Rectal smooth muscle tissue (tissue), 1 donor: Measurements from ENCODE around the gene SPATA25.
A peak's percentile ranks its signal among the peaks of the same experiment; 100 is the strongest.

Experiments used
- H3K27ac ChIP-seq: one replicate; pipeline ENCODE4 v1.7.0; 2013; ENCODE audit warnings: low read depth, low read length, inconsistent platforms
- H3K27me3 ChIP-seq: one replicate; pipeline ENCODE4 v1.7.0; 2013; ENCODE audit warnings: low read length; ENCODE audit not compliant: control insufficient read depth, insufficient read depth
- H3K36me3 ChIP-seq: one replicate; pipeline ENCODE4 v1.7.0; 2013; ENCODE audit warnings: low read length; ENCODE audit not compliant: control insufficient read depth, insufficient read depth
- H3K4me1 ChIP-seq: one replicate; pipeline ENCODE4 v1.7.0; 2013; ENCODE audit warnings: low read length; ENCODE audit not compliant: control insufficient read depth, insufficient read depth
- H3K4me3 ChIP-seq: one replicate; pipeline ENCODE4 v1.7.0; 2013; ENCODE audit warnings: low read length
- H3K9ac ChIP-seq: one replicate; pipeline ENCODE4 v1.7.0; 2013; ENCODE audit warnings: low read length

Gene SPATA25

GRCh38 chr20:45897289-45897688 lies 9.9 kb upstream of the SPATA25 start:
- H3K4me1 ChIP-seq = no peaks in the 10 kb centered on the region
- H3K9ac ChIP-seq = no peak overlapping the region
- no peak overlapping the region for H3K27ac ChIP-seq
- peaks cover 18% of the 10 kb centered on the region for H3K36me3 ChIP-seq
- H3K4me3 ChIP-seq = no peak overlapping the region
- H3K27me3 ChIP-seq = no peaks in the 10 kb centered on the region

GRCh38 chr20:45896641-45897161 lies 9.3 kb upstream of the SPATA25 start:
- no peaks in the 10 kb centered on the region for H3K4me1 ChIP-seq

GRCh38 chr20:45894797-45895196 lies 7.4 kb upstream of the SPATA25 start:
- H3K27ac ChIP-seq = no peak overlapping the region
- H3K4me1 ChIP-seq = no peaks in the 10 kb centered on the region
- H3K9ac ChIP-seq = no peak overlapping the region
- H3K36me3 ChIP-seq = peaks cover 13% of the 10 kb centered on the region
- no peaks in the 10 kb centered on the region for H3K27me3 ChIP-seq
- H3K4me3 ChIP-seq = no peak overlapping the region

More at GRCh38 chr20:45896641-45897161, 9.3 kb upstream of the SPATA25 start:
- H3K27ac ChIP-seq = no peak overlapping the region
- H3K27me3 ChIP-seq = no peaks in the 10 kb centered on the region
- H3K36me3 ChIP-seq = peaks cover 13% of the 10 kb centered on the region
- H3K4me3 ChIP-seq = no peak overlapping the region
- H3K9ac ChIP-seq = no peak overlapping the region

- no peak overlapping the region for H3K27ac ChIP-seq
Measured at GRCh38 chr20:45893831-45894230, 6.4 kb upstream of the SPATA25 start.

DNA sequence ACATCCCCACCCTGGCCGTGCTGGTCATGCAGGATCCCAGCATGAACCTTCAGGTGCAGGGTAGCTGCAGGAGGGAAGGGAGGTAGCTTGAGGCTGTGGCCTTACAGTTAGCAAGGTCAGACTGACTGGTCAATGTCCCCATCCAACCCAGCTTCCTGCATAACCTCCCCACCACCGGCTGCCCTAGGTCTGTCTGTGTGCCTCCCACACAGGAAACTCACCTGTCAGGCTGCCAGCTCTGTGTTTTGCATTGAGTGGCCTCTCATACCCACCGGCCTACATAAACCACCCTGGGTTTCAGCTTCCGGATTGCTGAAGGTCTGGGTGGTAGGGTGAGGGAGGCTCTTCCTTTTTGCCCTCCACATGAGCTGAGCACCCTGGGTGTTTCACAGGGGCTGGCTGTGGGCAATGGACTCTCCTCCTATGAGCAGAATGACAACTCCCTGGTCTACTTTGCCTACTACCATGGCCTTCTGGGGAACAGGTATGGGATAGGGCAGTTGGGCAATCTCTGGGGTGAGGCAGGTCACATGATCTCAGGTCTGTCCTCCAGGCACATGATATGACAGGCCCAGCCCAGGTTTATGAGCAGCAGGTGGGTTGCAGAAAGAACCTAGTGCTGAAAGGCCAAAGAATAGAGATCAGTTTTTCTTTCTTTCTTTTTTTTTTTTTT lies 5.5 kb upstream of the SPATA25 start:
- Histone ChIP-seq H3K4me1 (no peaks in the 10 kb centered on the region), H3K9ac (no peak overlapping the region), H3K36me3 (peaks cover 13% of the 10 kb centered on the region), H3K4me3 (peak overlapping the region; percentile 5), H3K27ac (no peak overlapping the region), H3K27me3 (no peaks in the 10 kb centered on the region)

More at GRCh38 chr20:45893831-45894230, 6.4 kb upstream of the SPATA25 start:
- Histone ChIP-seq H3K36me3 (peaks cover 13% of the 10 kb centered on the region), H3K9ac (no peak overlapping the region), H3K4me1 (no peaks in the 10 kb centered on the region), H3K4me3 (no peak overlapping the region), H3K27me3 (no peaks in the 10 kb centered on the region)

DNA sequence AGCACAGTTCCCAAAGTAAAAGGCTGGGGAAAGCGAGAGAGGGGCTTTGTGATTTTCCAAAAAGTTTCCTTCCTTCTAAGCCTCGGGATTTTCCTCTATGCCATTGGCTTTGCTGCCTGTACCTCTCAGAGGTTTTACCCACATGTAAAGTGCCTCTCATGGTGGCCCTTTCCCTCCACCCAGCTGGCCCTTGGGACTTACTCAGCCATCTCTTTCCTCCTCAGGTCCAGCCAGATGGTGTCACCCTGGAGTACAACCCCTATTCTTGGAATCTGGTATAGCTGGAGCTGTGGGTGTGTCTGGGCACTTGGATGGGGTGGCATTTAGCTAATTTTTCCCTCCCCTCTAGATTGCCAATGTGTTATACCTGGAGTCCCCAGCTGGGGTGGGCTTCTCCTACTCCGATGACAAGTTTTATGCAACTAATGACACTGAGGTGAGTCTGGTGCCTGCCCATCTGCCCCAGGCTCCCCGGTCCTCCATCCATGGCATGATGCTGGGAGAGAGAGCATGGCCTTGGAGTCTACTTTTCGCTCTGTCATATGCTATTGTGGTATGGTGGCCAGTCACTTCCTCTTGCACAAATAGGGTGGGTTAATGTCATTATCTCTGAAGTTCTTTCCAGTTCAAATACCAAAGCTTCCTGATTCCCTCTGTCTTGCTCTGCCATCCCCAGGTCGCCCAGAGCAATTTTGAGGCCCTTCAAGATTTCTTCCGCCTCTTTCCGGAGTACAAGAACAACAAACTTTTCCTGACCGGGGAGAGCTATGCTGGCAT lies 4.8 kb upstream of the SPATA25 start:
- H3K27me3 ChIP-seq = no peaks in the 10 kb centered on the region
- peak overlapping the region; percentile 78 for H3K4me3 ChIP-seq
- H3K9ac ChIP-seq = no peak overlapping the region
- peaks cover 10% of the 10 kb centered on the region for H3K36me3 ChIP-seq
- H3K27ac ChIP-seq = no peak overlapping the region
- no peaks in the 10 kb centered on the region for H3K4me1 ChIP-seq

DNA sequence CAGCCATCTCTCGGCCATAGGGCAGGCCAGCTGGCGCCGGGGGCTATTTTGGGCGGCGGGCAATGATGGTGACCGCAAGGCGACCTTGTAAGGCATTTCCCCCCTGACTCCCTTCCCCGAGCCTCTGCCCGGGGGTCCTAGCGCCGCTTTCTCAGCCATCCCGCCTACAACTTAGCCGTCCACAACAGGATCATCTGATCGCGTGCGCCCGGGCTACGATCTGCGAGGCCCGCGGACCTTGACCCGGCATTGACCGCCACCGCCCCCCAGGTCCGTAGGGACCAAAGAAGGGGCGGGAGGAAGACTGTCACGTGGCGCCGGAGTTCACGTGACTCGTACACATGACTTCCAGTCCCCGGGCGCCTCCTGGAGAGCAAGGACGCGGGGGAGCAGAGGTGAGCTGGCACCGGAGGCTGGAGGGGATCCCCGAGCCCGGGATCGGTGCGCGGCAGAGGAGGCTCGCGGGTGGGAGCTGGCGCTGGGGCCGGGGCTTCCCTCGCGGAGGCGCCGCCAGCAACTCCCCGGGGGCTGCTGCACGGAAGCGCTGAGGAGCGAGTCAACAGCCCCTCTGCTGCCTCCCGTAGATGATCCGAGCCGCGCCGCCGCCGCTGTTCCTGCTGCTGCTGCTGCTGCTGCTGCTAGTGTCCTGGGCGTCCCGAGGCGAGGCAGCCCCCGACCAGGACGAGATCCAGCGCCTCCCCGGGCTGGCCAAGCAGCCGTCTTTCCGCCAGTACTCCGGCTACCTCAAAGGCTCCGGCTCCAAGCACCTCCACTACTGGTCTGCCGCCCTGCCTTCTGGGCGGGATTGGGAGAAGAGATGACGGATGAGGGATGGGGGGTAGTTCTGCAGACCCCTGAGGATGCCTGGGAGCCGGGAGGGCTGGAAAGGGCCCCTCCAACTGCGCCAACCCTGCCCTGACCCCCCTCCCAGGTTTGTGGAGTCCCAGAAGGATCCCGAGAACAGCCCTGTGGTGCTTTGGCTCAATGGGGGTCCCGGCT lies 3.9 kb upstream of the SPATA25 start, which contains the start of the genes CTSA and NEURL2:
Gene CTSA, plus strand, starts transcription at position 351 of the 999 bp plus-strand sequence. Its CDS starts 234 bp downstream, at position 585.
Gene NEURL2, minus strand, starts transcription at position 224 of the 999 bp plus-strand sequence. Its CDS starts 217 bp downstream, at position 7.
- Histone ChIP-seq H3K9ac (peak within 1 kb of the TSS; percentile 51), H3K36me3 (peaks cover 12% of the 10 kb centered on the region), H3K4me1 (no peaks in the 10 kb centered on the region), H3K4me3 (peak within 1 kb of the TSS; percentile 78), H3K27ac (peak within 1 kb of the TSS; percentile 90), H3K27me3 (no peaks in the 10 kb centered on the region)

DNA sequence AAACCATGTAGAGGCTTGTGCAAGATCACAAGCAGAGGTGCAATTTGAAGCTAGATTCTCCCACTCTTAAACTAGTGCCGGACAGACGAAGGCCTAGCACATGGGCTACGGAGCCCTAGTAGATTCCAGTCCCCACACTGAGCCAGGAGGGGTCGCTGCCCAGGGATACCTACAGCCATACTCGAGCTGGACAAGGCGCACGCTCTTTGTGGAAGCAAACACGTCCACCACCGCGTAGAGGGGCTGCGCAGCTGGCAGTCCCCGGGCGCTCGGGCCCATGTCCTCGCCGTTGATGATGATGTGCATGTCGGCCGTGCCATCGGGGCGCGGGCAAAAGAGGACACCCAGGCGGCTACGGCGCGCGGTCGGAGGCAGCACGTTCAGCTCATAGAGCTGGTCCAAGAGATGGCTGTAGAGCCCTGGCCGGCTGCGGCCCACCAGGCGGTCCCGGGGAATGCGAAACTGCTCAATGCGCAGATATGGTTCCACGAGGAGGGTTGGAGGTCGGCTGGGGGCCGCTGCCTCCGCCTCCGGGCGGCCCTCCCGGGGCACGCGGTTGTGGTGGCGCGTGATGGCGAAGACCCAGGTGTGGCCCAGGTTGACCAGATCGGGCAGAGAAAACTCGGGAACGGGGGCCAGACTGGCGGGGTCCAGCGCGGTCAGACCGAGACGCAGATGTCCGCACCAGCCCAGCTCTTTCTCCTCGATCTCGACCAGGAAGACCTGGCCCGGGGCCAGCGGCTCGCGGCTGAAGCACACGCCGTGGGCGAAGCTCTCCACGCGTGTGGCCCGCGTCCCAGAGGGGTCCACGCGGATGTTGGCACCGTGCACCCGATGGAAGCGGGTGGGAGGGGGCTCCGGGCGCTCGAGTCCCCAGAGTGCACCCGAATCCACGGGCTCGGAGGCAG lies 2.9 kb upstream of the SPATA25 start:
- H3K4me3 ChIP-seq = peak overlapping the region; percentile 78
- peaks cover 12% of the 10 kb centered on the region for H3K36me3 ChIP-seq
- H3K9ac ChIP-seq = peak overlapping the region; percentile 51
- no peaks in the 10 kb centered on the region for H3K4me1 ChIP-seq
- H3K27ac ChIP-seq = peak overlapping the region; percentile 90
- H3K27me3 ChIP-seq = no peaks in the 10 kb centered on the region

DNA sequence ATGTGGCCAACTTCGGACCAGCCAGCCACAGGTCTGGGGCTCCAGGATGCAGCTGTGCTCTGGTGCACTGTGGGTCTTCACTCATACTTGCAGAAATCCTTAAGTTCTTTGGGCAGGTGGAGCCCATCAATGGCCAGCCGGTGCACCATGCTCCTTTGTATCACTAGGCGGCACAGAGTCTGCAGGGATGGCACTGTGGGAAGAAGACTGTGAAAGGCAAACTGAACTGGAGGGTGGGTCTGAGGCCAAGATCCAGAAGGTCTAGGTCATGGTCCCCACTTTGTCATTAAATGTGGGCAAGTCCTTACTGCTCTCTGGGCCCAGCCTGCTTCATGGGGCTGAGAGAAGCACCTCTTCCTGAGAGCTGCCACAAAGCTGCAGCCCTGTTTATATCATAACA lies 1.3 kb upstream of the SPATA25 start:
- no peak overlapping the region for H3K9ac ChIP-seq
- H3K4me1 ChIP-seq = no peaks in the 10 kb centered on the region
- H3K27ac ChIP-seq = no peak overlapping the region
- peaks cover 10% of the 10 kb centered on the region for H3K36me3 ChIP-seq
- H3K4me3 ChIP-seq = no peak overlapping the region
- no peaks in the 10 kb centered on the region for H3K27me3 ChIP-seq

- H3K4me3 ChIP-seq = no peak overlapping the region
- H3K27ac ChIP-seq = no peak overlapping the region
- no peak overlapping the region for H3K9ac ChIP-seq
- H3K36me3 ChIP-seq = peaks cover 7% of the 10 kb centered on the region
- no peaks in the 10 kb centered on the region for H3K27me3 ChIP-seq
- H3K4me1 ChIP-seq = peaks cover 2% of the 10 kb centered on the region
Measured at GRCh38 chr20:45886590-45887345, 654 bp downstream of the SPATA25 start.
